GM18511 (cell line): ENCODE results near the gene PRKCB.
"Not testable (repeated sequence)": the region's sequence is repeated elsewhere in the genome, so short reads cannot be mapped to it uniquely, and the experiment has no call there.

Experiments used
- ATAC-seq: cut with Tn5 transposase; IDR thresholded peaks from one replicate; pipeline ENCODE4 v1.9.1; 2021; ENCODE audit warnings: mild to moderate bottlenecking, moderate library complexity; ENCODE audit not compliant: unreplicated experiment

Gene PRKCB

GRCh38 chr16:23996258-23996955, 160.6 kb downstream of the PRKCB start:
- ATAC-seq, result no peak

- ATAC-seq, result no peak
Measured at GRCh38 chr16:23998771-23999170, 163.0 kb downstream of the PRKCB start.

GRCh38 chr16:23999663-24000062, 163.9 kb downstream of the PRKCB start:
- ATAC-seq, result peak; percentile 70

GRCh38 chr16:24001710-24002109, 165.9 kb downstream of the PRKCB start:
- no peak for ATAC-seq

- no peak for ATAC-seq
Measured at GRCh38 chr16:24002619-24003018, 166.8 kb downstream of the PRKCB start.

- no peak for ATAC-seq
Measured at GRCh38 chr16:24005577-24005976, 169.8 kb downstream of the PRKCB start.

GRCh38 chr16:24007391-24007790, 171.6 kb downstream of the PRKCB start:
- ATAC-seq, result no peak

- no peak for ATAC-seq
Measured at GRCh38 chr16:24007934-24008333, 172.2 kb downstream of the PRKCB start.

GRCh38 chr16:24009098-24009497, 173.3 kb downstream of the PRKCB start:
- ATAC-seq, result no peak

- no peak for ATAC-seq
Measured at GRCh38 chr16:24009955-24010354, 174.2 kb downstream of the PRKCB start.

GRCh38 chr16:24010440-24011089, 174.8 kb downstream of the PRKCB start:
- no peak for ATAC-seq

- ATAC-seq, result no peak
Measured at GRCh38 chr16:24011237-24011636, 175.5 kb downstream of the PRKCB start.

GRCh38 chr16:24013054-24013636, 177.4 kb downstream of the PRKCB start:
- ATAC-seq, result no peak

- peak; percentile 96 for ATAC-seq
Measured at GRCh38 chr16:24013864-24014645, 178.3 kb downstream of the PRKCB start.

GRCh38 chr16:24014955-24015354, 179.2 kb downstream of the PRKCB start:
- ATAC-seq, result not testable (repeated sequence)

GRCh38 chr16:24015923-24016322, 180.1 kb downstream of the PRKCB start:
- ATAC-seq, result no peak

GRCh38 chr16:24018485-24018884, 182.7 kb downstream of the PRKCB start:
- ATAC-seq, result no peak

GRCh38 chr16:24022797-24023196, 187.0 kb downstream of the PRKCB start:
- no peak for ATAC-seq

- no peak for ATAC-seq
Measured at GRCh38 chr16:24023621-24024020, 187.8 kb downstream of the PRKCB start.

- no peak for ATAC-seq
Measured at GRCh38 chr16:24024971-24025370, 189.2 kb downstream of the PRKCB start.

GRCh38 chr16:24027466-24027865, 191.7 kb downstream of the PRKCB start:
- ATAC-seq, result no peak
